IMR-90 (cell line): ENCODE results near the gene CAAP1. TPM values are rescaled to one million over a fixed set of nuclear protein-coding genes. Genes with fewer than 3 reads are reported as not detected.

Experiments
- ATAC-seq: fragments of 200-7000 bp; cut with Tn5 transposase; 2 replicates; pipeline ENCODE4 v1.9.1; 2020; ENCODE audit warnings: low read depth, mild to moderate bottlenecking, moderate library complexity
- BruUV-seq: library from RNA; stranded (reverse); fragments of 400-500 nt; replicated peaks from 2 replicates; lab custom pipeline; 2021; lab: Mats Ljungman, UMichigan
- CTCF ChIA-PET: fragments of 300-600 bp; formaldehyde crosslinking; extraction: SDS; loops from one replicate; lab custom pipeline; 2021; ENCODE audit warnings: antibody characterized with exemption; lab: Yijun Ruan, JAX
- POLR2A ChIA-PET: fragments of 300-600 bp; sonication (Branson Sonifier 250); formaldehyde crosslinking; loops from one replicate; lab custom pipeline; 2022; ENCODE audit warnings: antibody characterized with exemption; ENCODE audit not compliant: unreplicated experiment; lab: Charles Lee
- DNase-seq: peaks from one replicate; pipeline ENCODE4 v3.0.0; 2013
- H2AFZ ChIP-seq: replicated peaks from 2 replicates; pipeline ENCODE3; 2013; ENCODE audit warnings: low read length, mild to moderate bottlenecking; ENCODE audit not compliant: poor library complexity
- H2AK5ac ChIP-seq: 2 replicates; pipeline ENCODE4 v1.6.1; 2013; ENCODE audit warnings: low read depth, low read length, inconsistent platforms
- H2AK9ac ChIP-seq: replicated peaks from 2 replicates; pipeline ENCODE3; 2013; ENCODE audit warnings: mild to moderate bottlenecking, low read depth, low read length, moderate library complexity; ENCODE audit not compliant: poor library complexity
- H2BK120ac ChIP-seq: 2 replicates; pipeline ENCODE4 v1.6.1; 2013; ENCODE audit warnings: low read depth, low read length, inconsistent platforms
- H2BK15ac ChIP-seq: 3 replicates; pipeline ENCODE4 v1.6.1; 2013; ENCODE audit warnings: low read depth, low read length, inconsistent platforms
- H2BK20ac ChIP-seq: 2 replicates; pipeline ENCODE4 v1.6.1; 2013; ENCODE audit warnings: low read depth, mild to moderate bottlenecking, inconsistent platforms, low read length, moderate library complexity
- H2BK5ac ChIP-seq: 2 replicates; pipeline ENCODE4 v1.6.1; 2013; ENCODE audit warnings: mild to moderate bottlenecking, low read depth, low read length, inconsistent platforms; ENCODE audit not compliant: poor library complexity, severe bottlenecking
- H3K14ac ChIP-seq: replicated peaks from 2 replicates; pipeline ENCODE4 v1.6.1; 2013; ENCODE audit warnings: low read depth, low read length, inconsistent platforms
- H3K18ac ChIP-seq: 2 replicates; pipeline ENCODE4 v1.6.1; 2013; ENCODE audit warnings: low read depth, low read length, control low read depth
- H3K23ac ChIP-seq: 2 replicates; pipeline ENCODE4 v1.6.1; 2013; ENCODE audit warnings: low read depth, low read length, inconsistent platforms
- H3K27ac ChIP-seq: 2 replicates; pipeline ENCODE4 v1.5.1; 2013; ENCODE audit warnings: mild to moderate bottlenecking, control low read depth, low read length; ENCODE audit not compliant: insufficient read depth
- H3K27me3 ChIP-seq: 2 replicates; pipeline ENCODE4 v1.6.1; 2013; ENCODE audit warnings: low read length; ENCODE audit not compliant: control insufficient read depth, insufficient read depth
- H3K36me3 ChIP-seq: 2 replicates; pipeline ENCODE4 v1.6.1; 2013; ENCODE audit warnings: low read length, mixed read lengths; ENCODE audit not compliant: control insufficient read depth, insufficient read depth
- H3K4ac ChIP-seq: 2 replicates; pipeline ENCODE4 v1.6.1; 2013; ENCODE audit warnings: low read depth, low read length, inconsistent platforms
- H3K4me1 ChIP-seq: 2 replicates; pipeline ENCODE4 v1.6.1; 2013; ENCODE audit warnings: low read length, mixed read lengths; ENCODE audit not compliant: control insufficient read depth, insufficient read depth
- H3K4me2 ChIP-seq: 2 replicates; pipeline ENCODE4 v1.6.1; 2013; ENCODE audit warnings: low read depth, mild to moderate bottlenecking, control low read depth, low read length, moderate library complexity
- H3K4me3 ChIP-seq: 2 replicates; pipeline ENCODE4 v1.5.1; 2013; ENCODE audit warnings: low read depth, mild to moderate bottlenecking, control low read depth, low read length, moderate library complexity; ENCODE audit not compliant: insufficient read depth
- H3K56ac ChIP-seq: 2 replicates; pipeline ENCODE4 v1.6.1; 2013; ENCODE audit warnings: low read length, inconsistent platforms; ENCODE audit not compliant: insufficient read depth; ENCODE audit errors: extremely low read depth
- H3K79me1 ChIP-seq, 2 experiments: 2 replicates each; pipeline ENCODE4 v1.6.1; 2013; ENCODE audit warnings: low read length in 2 of 2, inconsistent platforms in 1 of 2, low read depth in 1 of 2
- H3K9ac ChIP-seq: 2 replicates; pipeline ENCODE4 v1.6.1; 2013; ENCODE audit warnings: low read depth, low read length, control low read depth
- H3K9me1 ChIP-seq: 2 replicates; pipeline ENCODE4 v1.6.1; 2013; ENCODE audit warnings: low read length, inconsistent platforms; ENCODE audit not compliant: insufficient read depth
- H3K9me3 ChIP-seq: 2 replicates; pipeline ENCODE4 v1.6.1; 2013; ENCODE audit warnings: low read length; ENCODE audit not compliant: control insufficient read depth, insufficient read depth
- H4K20me1 ChIP-seq: 2 replicates; pipeline ENCODE4 v1.6.1; 2013; ENCODE audit warnings: low read length, inconsistent platforms; ENCODE audit not compliant: insufficient read depth
- H4K5ac ChIP-seq: 2 replicates; pipeline ENCODE4 v1.6.1; 2013; ENCODE audit warnings: mild to moderate bottlenecking, low read depth, low read length, control low read depth
- H4K8ac ChIP-seq, 2 experiments: 2 replicates each; pipeline ENCODE4 v1.6.1; 2013; ENCODE audit warnings: low read depth in 2 of 2, low read length in 2 of 2, control low read depth in 1 of 2, inconsistent platforms in 1 of 2
- H4K91ac ChIP-seq: 2 replicates; pipeline ENCODE4 v1.6.1; 2013; ENCODE audit warnings: low read depth, low read length, inconsistent platforms; ENCODE audit not compliant: insufficient read depth
- CHD1 ChIP-seq: IDR thresholded peaks from 2 replicates; pipeline ENCODE4 v1.6.1; 2012; ENCODE audit warnings: low read depth, low read length, improper control_type of control experiment
- FOS ChIP-seq: fragments of 150-350 bp; IDR thresholded peaks from 2 replicates; pipeline ENCODE4 v1.6.1; 2016; ENCODE audit warnings: low read depth, low read length
- MAZ ChIP-seq: IDR thresholded peaks from 2 replicates; pipeline ENCODE4 v1.6.1; 2012; ENCODE audit warnings: low read depth, mild to moderate bottlenecking, low read length, improper control_type of control experiment, moderate library complexity, borderline replicate concordance
- RAD21 ChIP-seq: IDR thresholded peaks from 2 replicates; pipeline ENCODE4 v1.6.1; 2012; ENCODE audit warnings: low read length, improper control_type of control experiment
- RCOR1 ChIP-seq: IDR thresholded peaks from 2 replicates; pipeline ENCODE4 v1.6.1; 2012; ENCODE audit warnings: mild to moderate bottlenecking, low read length, improper control_type of control experiment; ENCODE audit not compliant: insufficient replicate concordance
- RFX5 ChIP-seq: IDR thresholded peaks from 2 replicates; pipeline ENCODE4 v1.8.0; 2012; ENCODE audit warnings: low read depth, mild to moderate bottlenecking, low read length, moderate library complexity
- dilution Hi-C: fragments of 300-500 bp; cut with HindIII; formaldehyde crosslinking; loops from one replicate; pipeline ENCODE4 v1.14.3; 2018; ENCODE audit warnings: low sequenced_read_pairs; ENCODE audit not compliant: unreplicated experiment
- in situ Hi-C: fragments of 300-500 bp; cut with MboI; formaldehyde crosslinking; loops from 3 replicates; pipeline ENCODE4 v1.14.3; 2019; ENCODE audit warnings: low sequenced_read_pairs, inconsistent platforms, mixed read lengths
- intact Hi-C: fragments of 100-400 bp; cut with micrococcal nuclease; formaldehyde crosslinking; loops from 2 replicates; pipeline ENCODE4 v1.10.0; 2022
- polyA plus RNA-seq, 3 experiments: library from polyadenylated mRNA; depleted of rRNA; stranded (reverse); fragments of >200 nt; gene quantifications; 2 replicates each; pipeline ENCODE4 v1.2.3, GENCODE V29; 2012; ENCODE audit warnings: low replicate concordance in 1 of 3
- total RNA-seq: library from RNA; depleted of rRNA; stranded (reverse); fragments of >200 nt; gene quantifications from 2 replicates; pipeline ENCODE4 v1.2.3, GENCODE V29; 2012
- TF ChIP-seq, protein P1 (sequence below): fragments of 150-350 bp; IDR thresholded peaks from 2 replicates; pipeline ENCODE4 v1.6.1; 2016; ENCODE audit warnings: low read depth, mild to moderate bottlenecking, low read length, moderate library complexity, borderline replicate concordance

CAAP1 gene
- total and polyA plus RNA-seq, 2 of the 4 experiments (the other 2 are of a cell fraction) = 6.1 to 9.0 TPM

GRCh38 chr9:26811106-26811505, 81.5 kb downstream of the CAAP1 start:
- no peak overlapping the region for H2BK120ac ChIP-seq
- H2AFZ ChIP-seq = no peak overlapping the region
- H4K20me1 ChIP-seq = no peaks in the 10 kb centered on the region
- H3K9ac ChIP-seq = no peak overlapping the region
- in situ Hi-C loops (no loop called here), intact Hi-C loops (no loop called here), dilution Hi-C loops (no loop called here)
- no peaks in the 10 kb centered on the region for H3K36me3 ChIP-seq
- no peak overlapping the region for H3K4me2 ChIP-seq
- DNase-seq = no peak
- ChIA-PET POLR2A (no interaction called here), CTCF (no interaction called here)
- H3K4me3 ChIP-seq = no peak overlapping the region
- H2AK5ac ChIP-seq = no peak overlapping the region
- H4K8ac ChIP-seq = no peak overlapping the region
- H2BK15ac ChIP-seq = no peak overlapping the region
- H3K23ac ChIP-seq = no peak overlapping the region
- H3K4ac ChIP-seq = no peak overlapping the region
- H4K5ac ChIP-seq = no peak overlapping the region
- no peak overlapping the region for H3K56ac ChIP-seq
- H2AK9ac ChIP-seq = no peak overlapping the region
- no peaks in the 10 kb centered on the region for H3K9me1 ChIP-seq
- no peak overlapping the region for H2BK5ac ChIP-seq
- H2BK20ac ChIP-seq = no peak overlapping the region
- no peak overlapping the region for H3K18ac ChIP-seq
- no peak for ATAC-seq
- H3K14ac ChIP-seq = no peak overlapping the region
- H4K91ac ChIP-seq = no peak overlapping the region
- BruUV-seq = no TSS peak
- no peaks in the 10 kb centered on the region for H3K27me3 ChIP-seq
- H3K9me3 ChIP-seq = no peaks in the 10 kb centered on the region
- no peaks in the 10 kb centered on the region for H3K4me1 ChIP-seq
- no peak overlapping the region for H3K27ac ChIP-seq
- TF ChIP-seq, protein P1, sequence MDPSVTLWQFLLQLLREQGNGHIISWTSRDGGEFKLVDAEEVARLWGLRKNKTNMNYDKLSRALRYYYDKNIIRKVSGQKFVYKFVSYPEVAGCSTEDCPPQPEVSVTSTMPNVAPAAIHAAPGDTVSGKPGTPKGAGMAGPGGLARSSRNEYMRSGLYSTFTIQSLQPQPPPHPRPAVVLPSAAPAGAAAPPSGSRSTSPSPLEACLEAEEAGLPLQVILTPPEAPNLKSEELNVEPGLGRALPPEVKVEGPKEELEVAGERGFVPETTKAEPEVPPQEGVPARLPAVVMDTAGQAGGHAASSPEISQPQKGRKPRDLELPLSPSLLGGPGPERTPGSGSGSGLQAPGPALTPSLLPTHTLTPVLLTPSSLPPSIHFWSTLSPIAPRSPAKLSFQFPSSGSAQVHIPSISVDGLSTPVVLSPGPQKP = no peak
- no peak for TF ChIP-seq RFX5
- TF ChIP-seq FOS = no peak
- TF ChIP-seq RCOR1 = no peak
- TF ChIP-seq MAZ = no peak
- no peak for TF ChIP-seq RAD21
- TF ChIP-seq CHD1 = no peak
- no peaks in the 10 kb centered on the region for H3K79me1 ChIP-seq
